Stimulated activated CD8-positive, alpha-beta memory T cell treated with anti-CD3 and anti-CD28 coated beads, Interleukin-4, amount 100 ng/mL, for 24 hours (primary cell): ENCODE measurements around the gene ZNF136.

Source experiments
- DNase-seq: peaks from one replicate; pipeline ENCODE4 v3.0.0-alpha.2; 2020; ENCODE audit warnings: low read depth

Gene ZNF136

GRCh38 chr19:12194827-12195731 is 32.2 kb downstream of the ZNF136 start:
- peak; percentile 61 for DNase-seq

- no peak for DNase-seq
These were observed 35.2 kb downstream of the ZNF136 start for GRCh38 chr19:12198136-12198535.

GRCh38 chr19:12199757-12200419 is 37.0 kb downstream of the ZNF136 start:
- no peak for DNase-seq

- DNase-seq: no peak
These were observed 39.4 kb downstream of the ZNF136 start for GRCh38 chr19:12202250-12202649.

GRCh38 chr19:12205296-12205695 is 42.4 kb downstream of the ZNF136 start:
- no peak for DNase-seq

- DNase-seq: no peak
These were observed 45.3 kb downstream of the ZNF136 start for GRCh38 chr19:12208221-12208620.

GRCh38 chr19:12217332-12217731 is 54.4 kb downstream of the ZNF136 start:
- no peak for DNase-seq

- no peak for DNase-seq
These were observed 60.2 kb downstream of the ZNF136 start for GRCh38 chr19:12222980-12223630.

GRCh38 chr19:12224676-12225075 is 61.8 kb downstream of the ZNF136 start:
- DNase-seq: no peak

- DNase-seq: no peak
These were observed 67.1 kb downstream of the ZNF136 start for GRCh38 chr19:12229990-12230389.

GRCh38 chr19:12230751-12231733 is 68.1 kb downstream of the ZNF136 start:
- DNase-seq: no peak

- no peak for DNase-seq
These were observed 70.1 kb downstream of the ZNF136 start for GRCh38 chr19:12232961-12233360.

GRCh38 chr19:12237143-12237839 is 74.4 kb downstream of the ZNF136 start:
- no peak for DNase-seq
